ENCODE results near the gene NACC1. TPM values are rescaled to one million over a fixed set of nuclear protein-coding genes. Genes with fewer than 3 reads are reported as not detected.

The NACC1 gene
- total and polyA plus RNA-seq, 11 donors = 28.7 to 88.2 (median 42.0) TPM

DNA sequence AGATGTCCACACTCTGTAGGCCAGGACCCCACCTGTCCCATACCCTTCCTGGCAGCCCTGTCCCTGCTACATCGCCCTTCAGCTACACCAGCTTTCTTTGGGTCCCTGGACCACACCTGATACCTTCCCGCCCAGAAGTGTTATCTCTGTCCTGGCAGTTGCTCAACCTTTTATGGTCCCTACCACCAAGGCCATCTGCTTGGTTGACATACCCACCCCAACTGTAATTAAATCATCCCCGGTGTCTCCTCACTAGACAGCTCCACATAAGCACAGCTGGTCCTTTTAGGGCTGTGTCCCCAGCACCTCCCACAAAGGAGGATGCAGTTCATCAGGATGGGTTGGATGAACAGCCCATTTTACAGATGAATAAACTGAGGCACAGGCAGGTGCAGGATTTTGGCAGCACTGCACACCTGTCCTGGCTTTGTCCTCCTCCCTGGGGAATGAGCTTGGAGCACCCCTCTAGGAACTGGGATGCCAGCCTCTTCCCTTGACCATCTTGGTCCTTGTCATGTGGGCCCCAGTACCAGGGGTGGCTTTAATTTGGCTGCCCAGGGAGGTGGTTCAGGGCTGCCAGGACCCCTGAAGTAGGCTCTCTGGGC is 12.9 kb downstream of the NACC1 start:
- intact Hi-C loops (cut with DNase I) = no loop called here
- ATAC-seq (no peak), DNase-seq (no peak)
- Histone ChIP-seq H3K36me3 (peaks cover 0 to 18% (median 10%) of the 10 kb centered on the region in 9 donors), H3K9me3 (no peaks in the 10 kb centered on the region), H3K27ac (no peak overlapping the region), H3K4me3 (no peak overlapping the region), H3K27me3 (no peaks in the 10 kb centered on the region), H3K4me1 (peaks cover 0 to 40% (median 7%) of the 10 kb centered on the region in 12 donors)
- 97 to 100% (median 98%) methylated on average over 3 of the region's 3 CpGs for WGBS, 4 donors
- TF ChIP-seq, protein P1, sequence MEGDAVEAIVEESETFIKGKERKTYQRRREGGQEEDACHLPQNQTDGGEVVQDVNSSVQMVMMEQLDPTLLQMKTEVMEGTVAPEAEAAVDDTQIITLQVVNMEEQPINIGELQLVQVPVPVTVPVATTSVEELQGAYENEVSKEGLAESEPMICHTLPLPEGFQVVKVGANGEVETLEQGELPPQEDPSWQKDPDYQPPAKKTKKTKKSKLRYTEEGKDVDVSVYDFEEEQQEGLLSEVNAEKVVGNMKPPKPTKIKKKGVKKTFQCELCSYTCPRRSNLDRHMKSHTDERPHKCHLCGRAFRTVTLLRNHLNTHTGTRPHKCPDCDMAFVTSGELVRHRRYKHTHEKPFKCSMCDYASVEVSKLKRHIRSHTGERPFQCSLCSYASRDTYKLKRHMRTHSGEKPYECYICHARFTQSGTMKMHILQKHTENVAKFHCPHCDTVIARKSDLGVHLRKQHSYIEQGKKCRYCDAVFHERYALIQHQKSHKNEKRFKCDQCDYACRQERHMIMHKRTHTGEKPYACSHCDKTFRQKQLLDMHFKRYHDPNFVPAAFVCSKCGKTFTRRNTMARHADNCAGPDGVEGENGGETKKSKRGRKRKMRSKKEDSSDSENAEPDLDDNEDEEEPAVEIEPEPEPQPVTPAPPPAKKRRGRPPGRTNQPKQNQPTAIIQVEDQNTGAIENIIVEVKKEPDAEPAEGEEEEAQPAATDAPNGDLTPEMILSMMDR (IDR thresholded peaks at IDR 0.05) = no peak
- no peak for TF ChIP-seq POLR2A (IDR thresholded peaks at IDR 0.05)

DNA sequence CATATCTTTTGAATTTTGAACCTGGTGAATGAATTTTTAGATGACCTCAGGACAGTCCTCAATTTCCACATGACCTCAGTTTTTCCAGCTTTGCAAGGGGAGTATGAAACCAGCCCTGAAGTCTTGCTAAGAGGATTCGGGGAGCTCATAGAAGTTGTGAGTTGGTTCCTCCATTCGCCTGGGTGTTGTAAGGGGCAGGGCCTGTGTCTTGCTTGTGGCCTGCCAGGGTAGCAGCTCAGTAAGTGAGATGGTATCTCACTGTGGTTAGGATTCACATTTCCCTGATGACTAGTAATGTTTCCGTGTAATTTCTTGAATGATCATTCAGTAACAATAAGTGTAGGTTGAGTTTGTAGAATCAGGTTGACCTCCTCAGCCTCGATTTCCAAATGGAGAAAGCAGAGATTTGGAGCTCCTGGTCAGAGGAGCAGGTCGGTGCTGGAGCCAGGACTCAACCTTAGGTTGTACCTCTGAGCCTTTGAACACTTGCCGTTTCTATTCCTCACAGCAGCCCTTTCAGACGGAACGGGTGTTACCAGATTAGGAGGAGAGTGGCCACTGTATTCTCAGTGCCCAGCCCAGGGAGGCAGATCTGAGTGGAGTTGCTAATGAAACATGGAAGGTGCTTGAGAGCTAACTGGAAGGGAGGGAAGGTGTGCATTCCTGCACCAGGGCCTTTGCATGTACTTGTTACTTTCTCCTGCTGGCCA is 14.6 kb downstream of the NACC1 start:
- 81 to 88% (median 86%) methylated on average over 8 of the region's 8 CpGs for WGBS, 4 donors
- no peak for TF ChIP-seq POLR2A (IDR thresholded peaks at IDR 0.05)
- TF ChIP-seq, protein P1 (IDR thresholded peaks at IDR 0.05) = no peak
- Histone ChIP-seq H3K27me3 (no peaks in the 10 kb centered on the region), H3K4me3 (no peak overlapping the region), H3K27ac (peak overlapping the region in 4 of 12 donors; percentile 24 to 79 (median 42)), H3K4me1 (peaks cover 0 to 40% (median 7%) of the 10 kb centered on the region in 12 donors), H3K9me3 (no peaks in the 10 kb centered on the region), H3K36me3 (peaks cover 0 to 28% (median 25%) of the 10 kb centered on the region in 9 donors)
- no peak for DNase-seq
- intact Hi-C loops (cut with DNase I) = no loop called here
- ATAC-seq = no peak

DNA sequence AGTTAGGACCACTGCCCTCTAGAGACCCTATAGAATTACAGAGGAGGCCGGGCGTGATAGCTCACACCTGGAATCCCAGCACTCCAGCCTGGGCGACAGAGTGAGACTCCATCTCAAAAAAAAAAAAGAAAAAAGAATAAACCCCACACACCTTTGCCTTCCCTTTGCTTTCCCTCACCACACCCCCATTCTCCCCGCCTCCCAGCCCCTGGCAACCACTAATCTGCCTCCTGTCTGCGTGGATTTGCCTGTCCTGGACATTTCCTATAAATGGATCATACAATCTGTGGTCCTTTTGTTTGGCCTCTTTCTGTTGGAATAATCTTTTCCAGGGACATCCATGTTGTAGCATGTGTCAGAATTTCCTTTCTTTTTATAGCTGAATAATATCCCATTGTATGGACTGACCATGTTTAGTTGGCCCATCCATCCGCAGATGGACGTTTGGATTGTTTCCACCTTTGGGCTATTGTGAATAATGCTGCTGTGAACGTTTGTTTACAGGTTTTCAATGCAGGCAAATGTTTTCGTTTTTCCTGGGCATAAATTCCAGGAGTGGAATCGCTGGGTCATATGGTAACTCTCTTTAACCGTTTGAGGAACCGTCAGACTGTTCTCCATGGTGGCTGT is 15.3 kb downstream of the NACC1 start:
- TF ChIP-seq, protein P1 (IDR thresholded peaks at IDR 0.05) = no peak
- TF ChIP-seq POLR2A (IDR thresholded peaks at IDR 0.05) = no peak
- Histone ChIP-seq H3K36me3 (peaks cover 0 to 35% (median 31%) of the 10 kb centered on the region in 9 donors), H3K27ac (peak overlapping the region in 7 of 12 donors; percentile 2 to 79 (median 42)), H3K4me3 (no peak overlapping the region), H3K9me3 (no peaks in the 10 kb centered on the region), H3K4me1 (peaks cover 0 to 33% (median 7%) of the 10 kb centered on the region in 12 donors), H3K27me3 (no peaks in the 10 kb centered on the region)
- intact Hi-C loops (cut with DNase I) = no loop called here
- ATAC-seq (no peak), DNase-seq (no peak)
- 65 to 73% (median 66%) methylated on average over 12 of the region's 12 CpGs for WGBS, 4 donors

DNA sequence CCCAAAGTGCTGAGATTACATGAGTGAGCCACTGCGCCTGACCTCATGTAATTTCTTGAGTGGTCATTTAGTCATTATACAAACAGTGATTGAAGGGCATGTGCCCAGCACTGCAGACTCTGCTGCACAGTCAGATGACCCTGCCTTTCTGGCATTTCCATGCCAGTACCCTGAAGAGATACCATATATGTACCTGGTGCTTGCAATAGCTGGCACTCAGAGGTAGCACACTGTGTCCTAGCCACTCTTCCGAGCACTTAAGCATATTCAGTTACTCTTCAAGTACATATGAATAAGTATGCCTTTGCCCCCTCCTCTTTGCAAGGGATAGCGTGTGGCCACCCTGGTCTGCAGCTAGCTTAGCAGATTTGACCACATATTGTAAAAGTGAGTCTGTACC is 16.6 kb downstream of the NACC1 start:
- intact Hi-C loops (cut with DNase I) = no loop called here
- peaks cover 0 to 43% (median 35%) of the 10 kb centered on the region in 9 donors for H3K36me3 ChIP-seq
- peak; percentile 84 to 90 (median 88) for ATAC-seq
- peak overlapping the region in 9 of 12 donors; percentile 26 to 79 (median 38) for H3K27ac ChIP-seq
- no peak overlapping the region for H3K4me3 ChIP-seq
- H3K4me1 ChIP-seq = peaks cover 0 to 23% (median 7%) of the 10 kb centered on the region in 12 donors
- H3K9me3 ChIP-seq = no peaks in the 10 kb centered on the region
- no peak for TF ChIP-seq POLR2A (IDR thresholded peaks at IDR 0.05)
- TF ChIP-seq, protein P1 (IDR thresholded peaks at IDR 0.05) = no peak
- H3K27me3 ChIP-seq = no peaks in the 10 kb centered on the region
- peak in 2 of 5 donors; percentile 44 to 72 for DNase-seq
- WGBS, 4 donors = 61 to 76% (median 65%) methylated on average over 3 of the region's 3 CpGs

All from heart left ventricle (tissue), 16 donors.